ENCODE measurements around the gene KIF25.

The KIF25 gene

GRCh38 chr6:168022488-168023321 lies 25.2 kb downstream of the KIF25 start:
- no peak for ATAC-seq (replicated peaks)
- DNase-seq, result no peak
- Mint-ChIP-seq H3K27ac (no peak overlapping the region), H3K4me3 (no peak overlapping the region), H3K36me3 (ENCODE audit: insufficient read depth) (peaks cover 3% of the 10 kb centered on the region), H3K9me3 (peaks cover 0 to 4% of the 10 kb centered on the region in 2 donors), H3K27me3 (peaks cover 14 to 32% of the 10 kb centered on the region in 2 donors), H3K4me1 (ENCODE audit: low read depth in 2 of 2) (no peaks in the 10 kb centered on the region)

DNA sequence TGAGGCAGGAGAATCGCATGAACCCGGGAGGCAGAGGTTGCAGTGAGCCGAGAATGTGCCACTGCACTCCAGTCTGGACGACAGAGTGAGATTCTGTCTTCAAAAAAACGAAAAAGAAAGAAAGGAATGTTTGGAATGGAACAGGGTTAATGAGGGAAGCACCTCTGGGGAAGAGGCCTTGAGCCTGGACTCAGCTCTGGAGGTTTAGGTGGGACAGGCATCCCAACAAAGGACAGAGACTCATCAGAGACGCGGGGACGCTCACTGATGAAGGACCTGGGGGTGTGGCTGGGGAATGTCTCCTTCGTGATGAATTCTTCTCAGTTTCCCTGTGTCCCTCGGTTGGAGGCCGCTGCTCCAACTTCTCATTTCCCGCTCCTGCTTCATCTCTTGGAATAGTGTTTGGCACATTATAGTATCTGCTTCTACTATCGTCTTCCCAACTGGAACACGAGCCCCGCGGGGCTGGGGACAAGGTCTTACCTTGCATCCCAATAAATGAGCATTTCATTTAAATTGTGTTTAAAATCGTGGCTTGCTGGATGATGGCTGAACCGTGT lies 27.6 kb downstream of the KIF25 start:
- Mint-ChIP-seq H3K27ac (no peak overlapping the region), H3K9me3 (no peaks in the 10 kb centered on the region), H3K36me3 (ENCODE audit: insufficient read depth) (peaks cover 3% of the 10 kb centered on the region), H3K27me3 (peaks cover 7 to 32% of the 10 kb centered on the region in 2 donors), H3K4me1 (ENCODE audit: low read depth in 2 of 2) (no peaks in the 10 kb centered on the region), H3K4me3 (no peak overlapping the region)
- ATAC-seq (replicated peaks), result no peak
- no peak for DNase-seq

DNA sequence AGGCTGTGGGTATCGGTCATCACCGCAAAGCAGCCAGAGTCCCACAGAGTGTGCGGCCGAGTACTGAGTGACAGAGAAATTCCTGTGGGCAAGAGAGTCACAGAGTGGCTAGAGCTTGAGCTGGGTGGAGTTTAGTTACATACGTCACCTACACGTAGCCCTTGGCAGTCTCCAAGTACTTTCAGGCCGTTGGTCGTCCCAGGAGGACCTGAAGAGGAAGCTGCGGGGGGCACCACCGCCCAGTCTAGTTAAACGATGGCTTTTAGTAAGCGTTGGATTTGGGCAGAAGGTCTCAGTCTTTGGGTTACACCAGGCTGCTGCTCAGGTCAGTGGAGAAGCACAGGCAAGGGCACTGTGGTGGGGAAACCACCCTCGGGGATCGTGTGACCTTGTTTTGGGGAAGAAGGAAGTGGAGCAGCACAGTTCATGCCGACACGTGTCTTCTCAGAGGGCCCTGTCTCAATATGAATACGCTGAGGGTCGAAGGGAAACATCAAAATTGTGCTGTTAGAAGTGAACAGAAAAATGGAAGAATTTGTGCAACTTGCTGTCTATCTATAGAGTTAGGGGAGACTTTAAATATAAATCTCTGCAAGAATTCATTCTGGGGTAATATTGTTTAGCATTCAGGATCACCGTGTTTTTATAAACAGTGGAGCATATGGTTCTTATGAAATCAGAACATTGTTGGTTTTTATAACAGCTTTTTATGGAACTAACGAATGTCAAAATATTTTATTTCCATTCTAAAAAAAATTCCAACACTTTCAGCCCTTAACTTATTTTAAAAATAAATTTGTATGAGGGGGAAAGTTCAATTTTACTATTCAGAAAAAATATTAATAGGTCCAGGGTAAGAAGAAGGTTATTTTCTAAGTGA lies 28.6 kb downstream of the KIF25 start:
- Mint-ChIP-seq H3K9me3 (no peaks in the 10 kb centered on the region), H3K36me3 (ENCODE audit: insufficient read depth) (no peaks in the 10 kb centered on the region), H3K27ac (no peak overlapping the region), H3K4me3 (no peak overlapping the region), H3K27me3 (peaks cover 7 to 32% of the 10 kb centered on the region in 2 donors), H3K4me1 (ENCODE audit: low read depth in 2 of 2) (no peaks in the 10 kb centered on the region)
- ATAC-seq (replicated peaks) (no peak), DNase-seq (no peak)

- no peak overlapping the region for H3K27ac Mint-ChIP-seq
- DNase-seq, result no peak
- no peak overlapping the region for H3K4me3 Mint-ChIP-seq
- H3K9me3 Mint-ChIP-seq, result no peaks in the 10 kb centered on the region
- H3K36me3 Mint-ChIP-seq (ENCODE audit: insufficient read depth), result no peaks in the 10 kb centered on the region
- peaks cover 7 to 38% of the 10 kb centered on the region in 2 donors for H3K27me3 Mint-ChIP-seq
- H3K4me1 Mint-ChIP-seq (ENCODE audit: low read depth in 2 of 2), result no peaks in the 10 kb centered on the region
- no peak for ATAC-seq (replicated peaks)
These were observed 29.5 kb downstream of the KIF25 start for GRCh38 chr6:168026925-168027324.

DNA sequence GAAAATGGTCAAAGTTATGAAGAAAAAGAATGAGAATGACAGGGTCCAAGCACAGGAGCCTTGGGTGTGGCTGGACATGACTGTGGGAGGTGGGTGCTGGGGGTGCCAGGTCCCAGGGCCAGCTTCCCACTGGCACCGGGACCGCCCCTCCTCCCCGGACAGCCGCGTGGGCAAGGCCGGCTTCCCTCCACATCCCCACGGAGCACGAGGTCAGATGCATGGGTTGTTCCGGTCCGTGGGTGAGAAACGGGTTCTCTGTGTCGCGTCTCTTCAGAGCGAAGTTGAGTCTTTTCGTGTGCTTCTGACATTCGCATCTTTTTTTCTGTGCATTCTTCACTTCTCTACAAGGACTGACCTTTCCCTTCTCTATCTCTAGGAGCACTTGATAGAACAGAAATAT lies 30.1 kb downstream of the KIF25 start:
- no peak overlapping the region for H3K4me3 Mint-ChIP-seq
- no peak for DNase-seq
- ATAC-seq (replicated peaks), result no peak
- peaks cover 7 to 40% of the 10 kb centered on the region in 2 donors for H3K27me3 Mint-ChIP-seq
- H3K9me3 Mint-ChIP-seq, result no peaks in the 10 kb centered on the region
- H3K36me3 Mint-ChIP-seq (ENCODE audit: insufficient read depth), result no peaks in the 10 kb centered on the region
- H3K4me1 Mint-ChIP-seq (ENCODE audit: low read depth in 2 of 2), result no peaks in the 10 kb centered on the region
- no peak overlapping the region for H3K27ac Mint-ChIP-seq

DNA sequence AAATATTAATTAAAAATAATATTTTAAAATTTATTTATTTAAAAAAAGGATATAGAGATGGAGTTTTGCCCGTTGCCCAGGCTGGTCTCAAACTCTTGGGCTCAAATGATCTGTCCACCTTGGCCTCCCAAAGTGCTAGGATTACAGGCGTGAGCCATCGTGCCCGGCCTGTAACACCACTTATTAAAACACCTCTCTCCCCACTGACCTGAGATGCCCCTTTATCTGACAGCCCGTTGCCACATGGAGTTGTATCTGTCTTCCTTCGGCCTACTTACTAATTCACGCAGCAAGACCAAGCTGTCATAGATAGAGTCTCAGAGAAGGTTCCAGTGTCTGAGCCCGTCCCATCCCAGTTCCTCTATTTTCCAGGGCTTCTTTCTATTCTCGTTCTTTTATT lies 30.7 kb downstream of the KIF25 start:
- peaks cover 7 to 40% of the 10 kb centered on the region in 2 donors for H3K27me3 Mint-ChIP-seq
- no peak overlapping the region for H3K4me3 Mint-ChIP-seq
- H3K9me3 Mint-ChIP-seq, result no peaks in the 10 kb centered on the region
- DNase-seq (no peak), ATAC-seq (replicated peaks) (no peak)
- no peaks in the 10 kb centered on the region for H3K4me1 Mint-ChIP-seq (ENCODE audit: low read depth in 2 of 2)
- no peaks in the 10 kb centered on the region for H3K36me3 Mint-ChIP-seq (ENCODE audit: insufficient read depth)
- no peak overlapping the region for H3K27ac Mint-ChIP-seq

- Mint-ChIP-seq H3K36me3 (ENCODE audit: insufficient read depth) (no peaks in the 10 kb centered on the region), H3K4me1 (ENCODE audit: low read depth in 2 of 2) (no peaks in the 10 kb centered on the region), H3K27ac (no peak overlapping the region), H3K4me3 (no peak overlapping the region), H3K9me3 (no peaks in the 10 kb centered on the region), H3K27me3 (peaks cover 16 to 47% of the 10 kb centered on the region in 2 donors)
- no peak for ATAC-seq (replicated peaks)
- DNase-seq, result no peak
These were observed 32.2 kb downstream of the KIF25 start for GRCh38 chr6:168029459-168030217.

DNA sequence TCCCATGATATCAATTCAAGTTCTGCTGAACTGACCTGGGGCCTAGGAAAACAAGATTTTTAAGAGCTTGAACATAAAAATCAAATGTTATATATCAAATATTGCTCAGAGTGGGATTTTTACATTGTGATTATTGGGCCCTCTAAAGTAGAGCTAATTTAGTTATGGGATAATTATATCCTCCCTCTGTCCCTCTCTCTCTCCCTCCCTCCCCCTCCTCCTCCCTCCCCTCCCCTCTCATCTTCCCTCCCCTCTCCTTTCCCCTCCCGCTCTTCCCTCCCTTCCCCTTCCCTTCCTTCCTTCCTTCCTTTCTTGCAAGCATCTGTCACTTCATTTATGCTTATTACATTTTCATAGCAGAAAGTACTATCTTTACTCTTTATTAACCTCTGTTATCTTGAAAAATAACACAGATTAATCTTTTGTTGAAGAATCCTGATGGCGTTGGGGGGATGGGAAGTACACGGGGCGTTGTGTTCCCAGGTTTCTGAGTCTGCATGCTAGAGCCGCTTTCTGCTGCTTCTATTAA lies 32.8 kb downstream of the KIF25 start:
- no peak overlapping the region for H3K4me3 Mint-ChIP-seq
- H3K27ac Mint-ChIP-seq, result peak overlapping the region in 1 of 2 donors; percentile 32
- peaks cover 16 to 47% of the 10 kb centered on the region in 2 donors for H3K27me3 Mint-ChIP-seq
- DNase-seq (no peak), ATAC-seq (replicated peaks) (no peak)
- H3K4me1 Mint-ChIP-seq (ENCODE audit: low read depth in 2 of 2), result no peaks in the 10 kb centered on the region
- H3K36me3 Mint-ChIP-seq (ENCODE audit: insufficient read depth), result no peaks in the 10 kb centered on the region
- H3K9me3 Mint-ChIP-seq, result no peaks in the 10 kb centered on the region

GRCh38 chr6:168030908-168031307 lies 33.4 kb downstream of the KIF25 start:
- H3K36me3 Mint-ChIP-seq (ENCODE audit: insufficient read depth), result no peaks in the 10 kb centered on the region
- no peak for ATAC-seq (replicated peaks)
- peaks cover 4% of the 10 kb centered on the region in 2 donors for H3K4me1 Mint-ChIP-seq (ENCODE audit: low read depth in 2 of 2)
- peaks cover 17 to 47% of the 10 kb centered on the region in 2 donors for H3K27me3 Mint-ChIP-seq
- no peaks in the 10 kb centered on the region for H3K9me3 Mint-ChIP-seq
- H3K4me3 Mint-ChIP-seq, result no peak overlapping the region
- DNase-seq, result no peak
- H3K27ac Mint-ChIP-seq, result peak overlapping the region in 1 of 2 donors; percentile 32

- DNase-seq (no peak), ATAC-seq (replicated peaks) (no peak)
- Mint-ChIP-seq H3K27me3 (peaks cover 22 to 50% of the 10 kb centered on the region in 2 donors), H3K9me3 (no peaks in the 10 kb centered on the region), H3K36me3 (ENCODE audit: insufficient read depth) (no peaks in the 10 kb centered on the region), H3K27ac (no peak overlapping the region), H3K4me1 (ENCODE audit: low read depth in 2 of 2) (peaks cover 5 to 7% of the 10 kb centered on the region in 2 donors), H3K4me3 (no peak overlapping the region)
These were observed 34.0 kb downstream of the KIF25 start for GRCh38 chr6:168031411-168031971.

GRCh38 chr6:168032005-168032760 lies 34.7 kb downstream of the KIF25 start:
- no peak overlapping the region for H3K27ac Mint-ChIP-seq
- DNase-seq, result no peak
- no peaks in the 10 kb centered on the region for H3K9me3 Mint-ChIP-seq
- peaks cover 5 to 7% of the 10 kb centered on the region in 2 donors for H3K4me1 Mint-ChIP-seq (ENCODE audit: low read depth in 2 of 2)
- ATAC-seq (replicated peaks), result no peak
- no peak overlapping the region for H3K4me3 Mint-ChIP-seq
- H3K36me3 Mint-ChIP-seq (ENCODE audit: insufficient read depth), result no peaks in the 10 kb centered on the region
- H3K27me3 Mint-ChIP-seq, result peaks cover 16 to 50% of the 10 kb centered on the region in 2 donors

DNA sequence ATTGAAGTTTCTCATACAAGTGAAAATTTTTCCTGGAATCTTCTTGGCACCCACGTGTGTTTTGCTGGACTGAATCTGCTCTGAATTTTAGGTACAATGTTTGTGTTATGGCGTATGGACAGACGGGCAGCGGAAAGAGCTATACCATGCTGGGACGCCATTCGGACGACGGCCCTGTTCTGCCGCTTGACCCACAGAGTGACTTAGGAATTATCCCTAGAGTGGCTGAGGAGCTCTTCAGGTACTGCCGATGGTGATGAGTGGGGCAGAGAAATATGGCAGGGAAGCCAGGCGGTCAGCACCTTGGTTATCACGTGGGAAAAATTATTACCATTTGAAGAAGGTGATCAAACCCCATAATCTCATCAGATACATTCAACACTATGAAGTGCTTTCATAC lies 36.3 kb downstream of the KIF25 start:
- H3K4me3 Mint-ChIP-seq, result no peak overlapping the region
- no peak for ATAC-seq (replicated peaks)
- H3K36me3 Mint-ChIP-seq (ENCODE audit: insufficient read depth), result no peaks in the 10 kb centered on the region
- peaks cover 22 to 62% of the 10 kb centered on the region in 2 donors for H3K27me3 Mint-ChIP-seq
- peaks cover 5 to 7% of the 10 kb centered on the region in 2 donors for H3K4me1 Mint-ChIP-seq (ENCODE audit: low read depth in 2 of 2)
- no peak overlapping the region for H3K27ac Mint-ChIP-seq
- H3K9me3 Mint-ChIP-seq, result no peaks in the 10 kb centered on the region
- no peak for DNase-seq
